Astrocyte (in vitro differentiated cells and primary cell): ENCODE results near the gene APOBEC3A. TPM values are rescaled to one million over a fixed set of nuclear protein-coding genes. Genes with fewer than 3 reads are reported as not detected.

Source experiments
- DNase-seq: peaks from one replicate; pipeline ENCODE4 v3.0.0-alpha.2; 2010; ENCODE audit warnings: low read depth
- FAIRE-seq: peaks from 2 replicates; lab custom pipeline; 2011; peaks lifted over from hg19 to GRCh38; lab: Jason Lieb, UNC
- H2AFZ ChIP-seq: 2 replicates; pipeline ENCODE4 v1.6.0; 2012; ENCODE audit warnings: low read depth, low read length, inconsistent platforms
- H3K27ac ChIP-seq: 2 replicates; pipeline ENCODE4 v1.5.1; 2011; ENCODE audit warnings: low read depth, low read length, inconsistent platforms
- H3K27me3 ChIP-seq: 2 replicates; pipeline ENCODE4 v1.6.0; 2011; ENCODE audit warnings: low read length, inconsistent platforms; ENCODE audit not compliant: insufficient read depth
- H3K36me3 ChIP-seq: 2 replicates; pipeline ENCODE4 v1.5.1; 2011; ENCODE audit warnings: low read length, inconsistent platforms; ENCODE audit not compliant: insufficient read depth
- H3K4me1 ChIP-seq: 2 replicates; pipeline ENCODE4 v1.5.1; 2011; ENCODE audit warnings: low read length, inconsistent platforms; ENCODE audit not compliant: insufficient read depth
- H3K4me2 ChIP-seq: 2 replicates; pipeline ENCODE4 v1.6.0; 2012; ENCODE audit warnings: low read length, inconsistent platforms
- H3K4me3 ChIP-seq: 2 replicates; pipeline ENCODE4 v1.5.1; 2011; ENCODE audit warnings: low read depth, mild to moderate bottlenecking, low read length, inconsistent platforms; ENCODE audit not compliant: insufficient read depth
- H3K79me2 ChIP-seq: 2 replicates; pipeline ENCODE4 v1.6.0; 2012; ENCODE audit warnings: mild to moderate bottlenecking, low read length, inconsistent platforms; ENCODE audit not compliant: insufficient read depth
- H3K9ac ChIP-seq: 2 replicates; pipeline ENCODE4 v1.6.0; 2012; ENCODE audit warnings: mild to moderate bottlenecking, low read length, inconsistent platforms
- H3K9me3 ChIP-seq: 2 replicates; pipeline ENCODE4 v1.5.1; 2012; ENCODE audit warnings: low read depth, mild to moderate bottlenecking, low read length, inconsistent platforms; ENCODE audit not compliant: insufficient read depth
- H4K20me1 ChIP-seq: 2 replicates; pipeline ENCODE4 v1.6.0; 2012; ENCODE audit warnings: low read length, inconsistent platforms; ENCODE audit not compliant: insufficient read depth
- H3K27ac Mint-ChIP-seq: one replicate; pipeline ENCODE4 v1.8.0; 2021; ENCODE audit warnings: mild to moderate bottlenecking, mixed read lengths; ENCODE audit not compliant: unreplicated experiment
- H3K27me3 Mint-ChIP-seq: one replicate; pipeline ENCODE4 v1.8.0; 2021; ENCODE audit warnings: low read depth, mixed read lengths; ENCODE audit not compliant: unreplicated experiment
- H3K36me3 Mint-ChIP-seq: one replicate; pipeline ENCODE4 v1.8.0; 2021; ENCODE audit warnings: low read depth, mixed read lengths; ENCODE audit not compliant: unreplicated experiment
- H3K4me1 Mint-ChIP-seq: one replicate; pipeline ENCODE4 v1.8.0; 2021; ENCODE audit warnings: low read depth, mixed read lengths; ENCODE audit not compliant: unreplicated experiment
- H3K4me3 Mint-ChIP-seq: one replicate; pipeline ENCODE4 v1.8.0; 2021; ENCODE audit warnings: mild to moderate bottlenecking, moderate library complexity, mixed read lengths; ENCODE audit not compliant: unreplicated experiment
- H3K9me3 Mint-ChIP-seq: one replicate; pipeline ENCODE4 v1.8.0; 2021; ENCODE audit warnings: mild to moderate bottlenecking, mixed read lengths; ENCODE audit not compliant: unreplicated experiment
- CTCF ChIP-seq: IDR thresholded peaks from 2 replicates; pipeline ENCODE4 v1.5.1; 2011; ENCODE audit warnings: low read depth, mild to moderate bottlenecking, inconsistent platforms, low read length, moderate library complexity; ENCODE audit not compliant: insufficient read depth
- EZH2 ChIP-seq: IDR thresholded peaks from 2 replicates; pipeline ENCODE4 v1.6.1; 2012; ENCODE audit warnings: mild to moderate bottlenecking, low read length, inconsistent platforms; ENCODE audit not compliant: insufficient read depth
- total RNA-seq: library from RNA; stranded (reverse); gene quantifications from 2 replicates; pipeline ENCODE4 v1.2.1, GENCODE V29; 2021

The APOBEC3A gene
- total RNA-seq, 1 donor from 2014 or later, result not detected

GRCh38 chr22:38919631-38920190, 37.7 kb upstream of the APOBEC3A start:
- no peak for DNase-seq
- H3K4me3 ChIP-seq, result no peak overlapping the region
- no peak overlapping the region for H3K27ac Mint-ChIP-seq
- no peak overlapping the region for H3K4me2 ChIP-seq
- H3K4me1 ChIP-seq, result peaks cover 14% of the 10 kb centered on the region
- no peak overlapping the region for H2AFZ ChIP-seq
- H3K4me3 Mint-ChIP-seq, result no peak overlapping the region
- TF ChIP-seq EZH2 (no peak), CTCF (no peak)
- peaks cover 4% of the 10 kb centered on the region for H3K9me3 Mint-ChIP-seq
- H3K36me3 ChIP-seq, result no peaks in the 10 kb centered on the region
- H3K27ac ChIP-seq, result no peak overlapping the region
- H3K36me3 Mint-ChIP-seq, result no peaks in the 10 kb centered on the region
- H3K9me3 ChIP-seq, result no peaks in the 10 kb centered on the region
- no peak for FAIRE-seq
- peaks cover 10% of the 10 kb centered on the region for H3K4me1 Mint-ChIP-seq
- H3K27me3 Mint-ChIP-seq, result peaks cover 49% of the 10 kb centered on the region
- no peaks in the 10 kb centered on the region for H3K79me2 ChIP-seq
- peaks cover 7% of the 10 kb centered on the region for H3K27me3 ChIP-seq
- no peak overlapping the region for H3K9ac ChIP-seq
- no peaks in the 10 kb centered on the region for H4K20me1 ChIP-seq

GRCh38 chr22:38921120-38921519, 36.3 kb upstream of the APOBEC3A start:
- Histone ChIP-seq H3K79me2 (no peaks in the 10 kb centered on the region), H3K36me3 (no peaks in the 10 kb centered on the region), H3K4me3 (no peak overlapping the region), H2AFZ (no peak overlapping the region), H3K9ac (no peak overlapping the region), H3K4me1 (peaks cover 28% of the 10 kb centered on the region), H3K27ac (no peak overlapping the region), H3K9me3 (no peaks in the 10 kb centered on the region), H3K27me3 (peaks cover 7% of the 10 kb centered on the region), H3K4me2 (no peak overlapping the region), H4K20me1 (no peaks in the 10 kb centered on the region)
- no peak overlapping the region for H3K27ac Mint-ChIP-seq
- H3K36me3 Mint-ChIP-seq, result no peaks in the 10 kb centered on the region
- H3K4me3 Mint-ChIP-seq, result no peak overlapping the region
- TF ChIP-seq CTCF, result no peak
- TF ChIP-seq EZH2, result no peak
- FAIRE-seq (no peak), DNase-seq (no peak)
- H3K4me1 Mint-ChIP-seq, result peaks cover 14% of the 10 kb centered on the region
- no peaks in the 10 kb centered on the region for H3K9me3 Mint-ChIP-seq
- H3K27me3 Mint-ChIP-seq, result peaks cover 38% of the 10 kb centered on the region

- H3K36me3 Mint-ChIP-seq, result no peaks in the 10 kb centered on the region
- peaks cover 31% of the 10 kb centered on the region for H3K27me3 Mint-ChIP-seq
- H3K4me3 Mint-ChIP-seq, result no peak overlapping the region
Measured at GRCh38 chr22:38921806-38922205, 35.6 kb upstream of the APOBEC3A start.

More at GRCh38 chr22:38921806-38922205, 35.6 kb upstream of the APOBEC3A start:
- H3K36me3 ChIP-seq, result no peaks in the 10 kb centered on the region
- no peaks in the 10 kb centered on the region for H3K9me3 ChIP-seq
- TF ChIP-seq EZH2 (no peak), CTCF (no peak)
- no peak overlapping the region for H3K4me2 ChIP-seq
- H3K27ac ChIP-seq, result no peak overlapping the region
- no peak overlapping the region for H3K27ac Mint-ChIP-seq
- H3K27me3 ChIP-seq, result peaks cover 7% of the 10 kb centered on the region
- no peaks in the 10 kb centered on the region for H3K79me2 ChIP-seq
- no peak for FAIRE-seq
- peaks cover 28% of the 10 kb centered on the region for H3K4me1 ChIP-seq
- DNase-seq, result no peak
- H3K4me3 ChIP-seq, result no peak overlapping the region
- H2AFZ ChIP-seq, result no peak overlapping the region
- no peaks in the 10 kb centered on the region for H4K20me1 ChIP-seq
- H3K9me3 Mint-ChIP-seq, result no peaks in the 10 kb centered on the region
- peaks cover 14% of the 10 kb centered on the region for H3K4me1 Mint-ChIP-seq
- no peak overlapping the region for H3K9ac ChIP-seq
